ENCODE measurements around the gene ADAM19. TPM values are rescaled to one million over a fixed set of nuclear protein-coding genes. Genes with fewer than 3 reads are reported as not detected.

Gene ADAM19
- total RNA-seq, 1 experiment from 2014 or later: 3.5 TPM

- Histone ChIP-seq H3K36me3 (ENCODE audit: control insufficient read depth, insufficient read depth, low read length) (no peaks in the 10 kb centered on the region), H3K9me3 (ENCODE audit: control insufficient read depth, insufficient read depth, low read depth, low read length) (no peaks in the 10 kb centered on the region), H3K27ac (ENCODE audit: low read length) (no peak overlapping the region), H3K4me1 (ENCODE audit: control insufficient read depth, insufficient read depth, low read length) (no peaks in the 10 kb centered on the region), H3K4me3 (ENCODE audit: low read depth in 2 of 2, low read length in 2 of 2) (no peak overlapping the region), H3K27me3 (ENCODE audit: control insufficient read depth, insufficient read depth, low read length) (no peaks in the 10 kb centered on the region)
- in situ Hi-C loops (cut with HindIII; ENCODE audit: low pct_unique_long_range_greater_than_20kb, low sequenced_read_pairs) (no loop called here), intact Hi-C loops (cut with micrococcal nuclease; ENCODE audit: unreplicated experiment) (no loop called here)
- ChIA-PET POLR2A (interaction anchor here (0.6 kb wide), 1 partner anchor 26 kb away, joined by 3 read pairs; no protein-coding TSS in a partner anchor), CTCF (no interaction called here)
- DNase-seq (ENCODE audit: low read depth, low spot score) (no peak), ATAC-seq (no peak)
- TF ChIP-seq REST (IDR thresholded peaks at IDR 0.05; ENCODE audit: insufficient read depth in 1 of 2, low read depth in 2 of 2, low read length in 1 of 2) (no peak), TCF7L2 (IDR thresholded peaks at IDR 0.05; ENCODE audit: low read depth, low read length) (no peak), SIN3A (IDR thresholded peaks at IDR 0.05; ENCODE audit: borderline replicate concordance, insufficient read depth, low read depth, low read length) (no peak), POLR2AphosphoS5 (IDR thresholded peaks at IDR 0.05; ENCODE audit: low read depth, low read length) (no peak), CTCF (IDR thresholded peaks at IDR 0.05) (no peak)
- no TSS peak for BruUV-seq (replicated peaks)
Measured at GRCh38 chr5:157468293-157468965, 107.1 kb downstream of the ADAM19 start.

- Histone ChIP-seq H3K9me3 (ENCODE audit: control insufficient read depth, insufficient read depth, low read depth, low read length) (no peaks in the 10 kb centered on the region), H3K36me3 (ENCODE audit: control insufficient read depth, insufficient read depth, low read length) (no peaks in the 10 kb centered on the region; the same call in 1 of the 2 replicates), H3K4me3 (ENCODE audit: low read depth in 2 of 2, low read length in 2 of 2) (no peak overlapping the region), H3K27me3 (ENCODE audit: control insufficient read depth, insufficient read depth, low read length) (peaks cover 13% of the 10 kb centered on the region), H3K27ac (ENCODE audit: low read length) (no peak overlapping the region), H3K4me1 (ENCODE audit: control insufficient read depth, insufficient read depth, low read length) (no peaks in the 10 kb centered on the region)
- no peak for DNase-seq (ENCODE audit: low read depth, low spot score)
- intact Hi-C loops (cut with micrococcal nuclease; ENCODE audit: unreplicated experiment): no loop called here
- no TSS peak for BruUV-seq (replicated peaks)
- ChIA-PET POLR2A (no interaction called here), CTCF (no interaction called here)
- no peak for ATAC-seq
- in situ Hi-C loops (cut with HindIII; ENCODE audit: low pct_unique_long_range_greater_than_20kb, low sequenced_read_pairs): no loop called here
- TF ChIP-seq POLR2AphosphoS5 (IDR thresholded peaks at IDR 0.05; ENCODE audit: low read depth, low read length) (no peak), SIN3A (IDR thresholded peaks at IDR 0.05; ENCODE audit: borderline replicate concordance, insufficient read depth, low read depth, low read length) (no peak), CTCF (IDR thresholded peaks at IDR 0.05) (no peak), TCF7L2 (IDR thresholded peaks at IDR 0.05; ENCODE audit: low read depth, low read length) (no peak), REST (IDR thresholded peaks at IDR 0.05; ENCODE audit: insufficient read depth in 1 of 2, low read depth in 2 of 2, low read length in 1 of 2) (no peak)
Measured at GRCh38 chr5:157464519-157465171, 110.9 kb downstream of the ADAM19 start.

Measured in Panc1 (cell line).